Measurements from ENCODE around the gene MOB2.

The MOB2 gene

DNA sequence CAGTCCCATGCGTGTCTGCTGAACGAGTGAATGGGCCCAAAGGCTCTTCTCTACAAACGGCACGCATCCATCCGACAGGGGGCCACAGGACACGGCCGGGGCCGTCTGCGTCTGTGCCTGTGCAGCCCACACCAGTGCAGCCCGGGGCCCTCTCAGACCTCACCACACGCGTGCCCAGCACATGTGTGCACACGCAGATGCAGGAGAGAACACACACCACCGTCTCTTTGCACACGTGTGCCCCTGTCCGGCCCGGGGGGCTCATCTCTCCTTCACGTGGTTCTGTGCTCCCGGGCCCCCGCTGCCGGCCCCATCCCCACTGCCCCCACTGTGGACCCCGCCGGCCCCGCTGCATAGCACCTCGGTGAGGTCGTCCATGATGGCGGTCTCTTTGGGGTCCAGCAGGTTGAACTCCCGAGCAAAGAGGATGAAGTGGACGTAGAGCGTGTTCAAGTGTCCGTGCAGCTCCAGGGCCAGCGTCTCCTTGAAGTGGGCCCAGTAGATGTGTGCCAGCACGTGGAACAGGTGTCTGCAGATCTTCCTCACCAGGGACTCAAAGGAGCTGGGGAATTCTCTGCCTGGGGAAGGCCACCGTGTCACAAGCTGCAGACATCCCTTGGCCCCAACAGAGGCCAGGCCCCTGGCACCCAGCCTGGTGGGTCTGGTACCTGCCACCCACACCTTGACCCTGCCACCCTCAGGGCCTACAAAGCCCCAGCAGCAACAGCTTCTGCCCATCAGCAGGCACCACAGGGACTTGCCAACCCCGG is 16.5 kb downstream of the MOB2 start:
- no peak for DNase-seq

DNA sequence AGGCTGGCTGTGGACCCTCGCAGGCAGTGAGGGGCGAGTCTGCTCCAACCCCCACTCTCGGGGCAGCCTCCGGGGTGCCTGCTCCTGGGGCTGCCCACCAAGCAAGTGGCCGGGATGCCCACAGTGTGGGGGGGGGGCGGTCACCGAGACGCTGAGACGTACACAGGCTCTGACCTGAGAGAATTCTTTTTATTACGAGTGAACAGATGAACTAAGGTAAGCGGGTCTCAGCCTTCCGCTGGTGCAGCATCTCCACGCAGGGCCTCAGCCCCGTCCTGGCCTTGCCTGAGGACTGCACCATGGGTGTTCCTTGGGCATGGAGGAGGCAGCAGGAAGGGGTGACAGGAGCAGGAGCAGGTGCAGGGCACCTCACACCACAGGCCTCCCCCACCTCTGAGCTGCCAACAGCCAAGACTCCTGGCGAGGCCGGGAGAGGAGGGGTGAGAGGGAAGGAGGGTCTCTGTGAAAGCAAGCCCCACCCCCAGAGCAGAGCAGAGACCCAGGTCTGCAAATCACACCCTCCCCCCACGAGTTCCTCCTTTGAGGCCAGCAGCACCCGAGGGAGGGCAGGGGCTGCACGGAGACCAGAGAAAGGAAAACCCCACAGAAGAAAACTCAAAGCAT is 17.2 kb downstream of the MOB2 start:
- no peak for DNase-seq

GRCh38 chr11:1468473-1469066 is 18.0 kb downstream of the MOB2 start:
- no peak for DNase-seq

- no peak for DNase-seq
These were observed 18.6 kb downstream of the MOB2 start for GRCh38 chr11:1468002-1468401.

DNA sequence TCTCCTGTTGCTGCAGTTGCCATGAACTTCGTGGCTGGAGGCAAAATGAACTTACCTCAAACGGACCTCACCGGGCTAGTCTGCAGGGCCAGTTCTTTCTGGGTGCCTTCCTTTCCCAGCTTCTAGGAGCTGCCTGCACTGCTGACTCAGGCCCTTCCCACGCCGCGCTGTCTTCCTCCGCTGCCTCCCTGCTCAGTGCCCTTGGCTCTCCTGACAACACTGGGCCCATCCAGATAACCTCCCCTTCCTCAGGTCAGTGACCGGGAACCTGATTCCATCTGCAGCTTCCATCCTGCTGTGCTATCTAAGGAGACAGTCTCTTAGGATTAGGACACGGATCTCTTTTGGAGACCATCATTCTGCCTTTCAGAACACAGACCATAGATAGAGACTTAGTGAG is 19.3 kb downstream of the MOB2 start:
- DNase-seq: no peak

GRCh38 chr11:1466784-1467183 is 19.8 kb downstream of the MOB2 start:
- DNase-seq: no peak

GRCh38 chr11:1463056-1463455 is 23.5 kb downstream of the MOB2 start:
- DNase-seq: no peak

DNA sequence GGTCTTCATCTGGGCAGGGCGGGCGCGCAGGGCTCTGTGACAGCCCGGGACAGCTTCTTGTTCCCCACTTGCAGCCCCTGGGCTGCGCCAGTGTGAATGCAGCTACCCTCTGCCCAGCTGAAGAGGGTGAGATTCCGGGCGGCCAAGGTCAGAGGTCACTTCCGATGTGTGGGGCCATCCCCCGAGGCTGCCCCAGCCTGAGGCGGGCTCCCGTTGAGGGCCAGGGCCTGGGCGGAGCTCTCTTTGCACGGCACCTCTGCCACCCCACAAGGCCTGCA is 23.9 kb downstream of the MOB2 start:
- no peak for DNase-seq

- DNase-seq: no peak
These were observed 24.5 kb downstream of the MOB2 start for GRCh38 chr11:1461826-1462697.

GRCh38 chr11:1460986-1461825 is 25.4 kb downstream of the MOB2 start:
- no peak for DNase-seq

DNA sequence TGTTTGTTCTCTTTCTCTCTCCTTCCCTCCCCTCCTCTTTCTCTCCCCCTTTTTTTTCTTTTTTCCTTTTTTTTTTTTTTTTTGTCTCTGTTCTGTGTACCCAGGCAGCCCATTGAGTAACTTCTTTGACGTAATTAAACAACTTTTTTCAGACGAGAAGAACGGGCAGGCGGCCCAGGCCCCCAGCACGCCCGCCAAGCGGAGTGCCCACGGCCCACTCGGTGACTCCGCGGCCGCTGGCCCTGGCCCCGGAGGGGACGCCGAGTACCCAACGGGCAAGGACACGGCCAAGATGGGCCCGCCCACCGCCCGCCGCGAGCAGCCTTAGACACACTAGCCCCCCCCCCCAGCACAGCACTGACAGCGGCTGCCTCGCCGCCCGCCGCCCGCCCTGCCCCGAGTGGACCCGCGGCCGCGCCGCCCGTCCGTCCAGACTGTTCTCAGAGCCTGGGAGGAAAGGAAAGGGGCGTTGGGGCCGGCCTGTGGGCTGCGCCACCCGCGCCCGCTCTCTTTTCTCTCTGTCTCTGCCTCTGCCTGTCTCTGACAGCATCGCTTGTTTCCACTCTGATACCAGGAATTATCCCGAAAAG is 26.1 kb downstream of the MOB2 start:
- DNase-seq: no peak

- DNase-seq: no peak
These were observed 26.7 kb downstream of the MOB2 start for GRCh38 chr11:1459764-1460395.

- DNase-seq: no peak
These were observed 27.4 kb downstream of the MOB2 start for GRCh38 chr11:1459219-1459575.

- no peak for DNase-seq
These were observed 28.0 kb downstream of the MOB2 start for GRCh38 chr11:1458340-1459218.

DNA sequence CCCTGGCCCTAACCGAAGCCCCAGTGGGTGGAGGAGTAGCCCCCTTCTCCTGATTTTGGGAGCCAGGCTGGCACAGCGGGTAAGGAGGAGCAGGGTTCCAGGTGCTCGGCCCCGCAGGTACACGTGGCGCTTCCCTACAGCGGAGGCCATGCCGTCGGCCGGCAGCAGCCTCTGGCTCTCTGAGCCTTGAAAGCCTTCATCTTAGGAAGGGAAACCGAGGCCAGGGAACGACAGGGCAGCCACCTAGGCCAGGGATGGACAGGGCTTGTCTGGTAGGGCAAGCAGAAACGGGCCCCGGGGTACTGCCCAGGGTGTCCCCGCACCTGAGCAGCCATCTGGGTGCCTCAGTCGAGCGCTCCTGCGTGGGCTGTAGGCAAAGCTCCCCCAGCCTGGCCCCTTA is 28.7 kb downstream of the MOB2 start:
- no peak for DNase-seq

DNA sequence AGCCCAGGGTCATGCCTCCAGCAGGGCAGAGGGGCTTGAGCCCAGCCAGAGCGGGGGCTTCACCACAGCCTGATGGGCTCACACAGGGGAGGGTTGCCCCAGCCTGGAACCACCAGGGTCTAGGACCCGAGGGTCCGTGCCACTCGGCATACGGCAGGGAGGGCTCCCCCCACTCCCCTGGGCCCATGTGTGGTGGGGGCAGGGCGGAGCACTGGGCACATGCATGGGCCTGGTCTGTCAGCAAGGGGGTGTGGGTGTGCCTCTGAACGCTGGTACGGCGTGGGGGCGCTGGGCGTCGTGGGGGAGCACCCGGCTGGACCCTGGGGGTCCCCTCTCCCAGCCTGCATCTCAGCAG is 29.3 kb downstream of the MOB2 start:
- no peak for DNase-seq

DNA sequence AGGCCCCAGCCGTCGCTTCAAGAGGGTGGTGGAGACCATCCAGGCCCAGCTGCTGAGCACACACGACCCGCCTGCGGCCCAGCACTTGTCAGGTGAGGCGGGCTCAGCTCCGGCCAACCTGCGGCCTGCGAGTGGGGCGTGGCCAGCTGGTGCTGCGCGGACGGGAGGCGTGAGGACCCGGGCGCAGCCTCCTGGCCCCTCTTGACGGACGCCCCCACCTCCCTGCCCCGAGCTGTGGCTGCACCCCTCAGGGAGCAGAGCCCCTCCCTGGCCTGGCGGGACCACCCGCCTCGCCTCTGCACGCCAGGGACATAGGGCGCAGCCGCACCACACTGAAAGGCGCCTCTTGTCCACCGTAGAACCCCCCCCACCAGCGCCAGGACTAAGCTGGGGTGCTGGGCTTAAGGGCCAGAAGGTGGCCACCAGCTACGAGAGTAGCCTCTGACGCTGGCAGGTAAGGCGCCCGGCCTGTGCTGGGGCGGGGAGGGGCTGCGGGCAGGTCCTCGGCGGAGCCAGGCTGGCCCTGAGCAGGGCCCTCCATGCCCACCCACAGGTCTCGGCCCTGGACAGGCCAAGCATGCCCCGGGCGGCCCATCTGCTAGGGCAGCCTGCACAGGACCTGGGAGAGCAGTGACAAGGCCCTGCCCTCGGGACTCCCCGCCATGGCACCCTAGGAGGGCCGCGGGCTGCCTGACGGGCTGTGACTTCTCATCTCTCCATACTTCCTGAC is 29.8 kb downstream of the MOB2 start:
- no peak for DNase-seq

- no peak for DNase-seq
These were observed 30.4 kb downstream of the MOB2 start for GRCh38 chr11:1456176-1456575.

GRCh38 chr11:1455763-1456060 is 30.9 kb downstream of the MOB2 start:
- no peak for DNase-seq

DNA sequence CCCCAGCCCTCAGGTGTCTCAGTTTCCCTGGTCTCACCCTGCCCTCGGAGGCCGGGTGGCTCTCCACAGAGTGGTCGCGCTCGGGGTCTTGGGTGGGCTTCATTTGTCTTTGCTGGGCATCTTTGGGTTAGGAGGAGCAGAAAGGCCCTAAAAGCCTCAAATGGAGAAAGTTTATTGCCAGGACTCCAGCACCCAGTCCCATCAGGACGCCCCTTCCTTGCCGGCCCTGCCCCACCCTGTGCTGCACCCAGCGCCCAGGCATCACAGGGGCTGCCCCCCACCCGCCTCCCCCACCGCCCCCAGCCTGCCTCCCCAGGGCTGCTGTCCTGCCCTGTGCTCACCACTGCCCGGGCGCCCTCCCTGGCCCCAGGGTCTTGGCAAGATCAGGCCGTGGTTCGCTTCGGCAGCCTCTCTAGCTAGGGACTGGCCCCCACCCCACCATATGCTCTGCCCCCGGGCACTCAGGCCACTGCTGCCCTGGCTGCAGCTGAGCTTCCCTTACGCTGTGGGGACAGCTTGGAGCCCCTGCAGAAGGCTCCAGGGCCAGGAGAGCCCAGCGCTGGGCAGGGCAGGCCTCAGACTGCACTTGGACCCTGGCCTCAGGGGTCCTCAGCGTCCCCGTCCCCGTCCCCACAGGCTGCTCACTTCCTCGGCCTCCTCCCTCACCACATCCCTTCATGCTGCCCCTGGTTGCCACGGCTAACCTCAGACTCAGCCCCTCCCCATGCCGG is 31.4 kb downstream of the MOB2 start:
- no peak for DNase-seq

Measured in CD4-positive, alpha-beta T cell treated with Interleukin-17A for 1 hour (primary cell).